HepG2 (cell line): Measurements from ENCODE around the gene SLC25A25. TPM values are rescaled to one million over a fixed set of nuclear protein-coding genes. Genes with fewer than 3 reads are reported as not detected.

Experiments
- AKAP8 ChIP-seq: sonication (generic); formaldehyde crosslinking; IDR thresholded peaks from 2 replicates; pipeline ENCODE4 v1.5.1; 2020; ENCODE audit warnings: mild to moderate bottlenecking, missing genetic modification reagents
- DNMT1 ChIP-seq: sonication (generic); formaldehyde crosslinking; IDR thresholded peaks from 2 replicates; pipeline ENCODE4 v1.5.1; 2020; ENCODE audit warnings: mild to moderate bottlenecking, missing genetic modification reagents
- FOXK1 ChIP-seq: sonication (generic); formaldehyde crosslinking; IDR thresholded peaks from 2 replicates; pipeline ENCODE4 v1.4.0; 2020; ENCODE audit warnings: low read depth, missing genetic modification reagents, borderline replicate concordance
- HNRNPL ChIP-seq: fragments of 200-400 bp; formaldehyde crosslinking; IDR thresholded peaks from 2 replicates; pipeline ENCODE4 v1.6.1; 2017; ENCODE audit warnings: mild to moderate bottlenecking, low read depth, low read length
- KAT8 ChIP-seq: IDR thresholded peaks from 2 replicates; pipeline ENCODE4 v1.6.1; 2016; ENCODE audit warnings: missing genetic modification reagents, missing compliant biosample characterization
- KDM6A ChIP-seq: IDR thresholded peaks from 2 replicates; pipeline ENCODE4 v1.6.1; 2016; ENCODE audit warnings: low read depth
- KLF13 ChIP-seq: sonication (generic); formaldehyde crosslinking; IDR thresholded peaks from 2 replicates; pipeline ENCODE4 v1.4.0; 2020; ENCODE audit warnings: mild to moderate bottlenecking, missing genetic modification reagents
- MAFG ChIP-seq: sonication (generic); formaldehyde crosslinking; IDR thresholded peaks from 2 replicates; pipeline ENCODE4 v1.5.1; 2020; ENCODE audit warnings: mild to moderate bottlenecking, missing genetic modification reagents
- NFIB ChIP-seq: sonication (generic); formaldehyde crosslinking; IDR thresholded peaks from 2 replicates; pipeline ENCODE4 v1.9.0; 2021; ENCODE audit warnings: missing genetic modification reagents, mild to moderate bottlenecking, borderline replicate concordance
- ONECUT2 ChIP-seq: sonication (generic); formaldehyde crosslinking; IDR thresholded peaks from 2 replicates; pipeline ENCODE4 v1.4.0; 2020; ENCODE audit warnings: missing genetic modification reagents
- SMC3 ChIP-seq: IDR thresholded peaks from 2 replicates; pipeline ENCODE4 v1.6.1; 2011; ENCODE audit warnings: low read length, improper control_type of control experiment
- ZBTB38 ChIP-seq: sonication (generic); formaldehyde crosslinking; IDR thresholded peaks from 2 replicates; pipeline ENCODE4 v1.5.1; 2020; ENCODE audit warnings: mild to moderate bottlenecking, missing genetic modification reagents
- ZBTB7B ChIP-seq: sonication (generic); formaldehyde crosslinking; IDR thresholded peaks from 2 replicates; pipeline ENCODE4 v1.4.0; 2020; ENCODE audit warnings: missing genetic modification reagents
- ZFP41 ChIP-seq: sonication (generic); formaldehyde crosslinking; IDR thresholded peaks from 2 replicates; pipeline ENCODE4 v1.4.0; 2020; ENCODE audit warnings: mild to moderate bottlenecking, missing genetic modification reagents, borderline replicate concordance
- ZNF101 ChIP-seq: sonication (generic); formaldehyde crosslinking; IDR thresholded peaks from 2 replicates; pipeline ENCODE4 v1.4.0; 2020; ENCODE audit warnings: mild to moderate bottlenecking, low read depth, missing genetic modification reagents, borderline replicate concordance
- ZNF274 ChIP-seq: sonication (generic); formaldehyde crosslinking; IDR thresholded peaks from 2 replicates; pipeline ENCODE4 v1.5.1; 2020; ENCODE audit warnings: mild to moderate bottlenecking, missing genetic modification reagents
- ZNF615 ChIP-seq: sonication (generic); formaldehyde crosslinking; IDR thresholded peaks from 2 replicates; pipeline ENCODE4 v1.5.0; 2020; ENCODE audit warnings: mild to moderate bottlenecking, missing genetic modification reagents, borderline replicate concordance
- ZNF672 ChIP-seq: sonication (generic); formaldehyde crosslinking; IDR thresholded peaks from 2 replicates; pipeline ENCODE4 v1.8.1; 2022; ENCODE audit warnings: missing genetic modification reagents
- ZNF766 ChIP-seq: sonication (generic); formaldehyde crosslinking; IDR thresholded peaks from 2 replicates; pipeline ENCODE4 v1.5.0; 2020; ENCODE audit warnings: missing genetic modification reagents, borderline replicate concordance
- polyA plus RNA-seq, 8 experiments: library from polyadenylated mRNA; depleted of rRNA in 3 of 8; stranded (reverse) in 7 of 8; unstranded in 1 of 8; fragments of >200 nt; fragmentation: Illumina TruSeq in 4 of 8; extraction: Trizol in 4 of 8; gene quantifications; 2 replicates each; pipeline versions ENCODE4 v1.2.1 to v1.2.3, GENCODE V29; 2011 to 2016; ENCODE audit warnings: low read depth in 4 of 8, missing spikeins in 1 of 8, mixed read lengths in 1 of 8; ENCODE audit not compliant: insufficient read depth in 1 of 8
- total RNA-seq, 5 experiments: library from RNA; depleted of rRNA; stranded (reverse); fragments of >200 nt; fragmentation: Illumina TruSeq; extraction: Trizol; gene quantifications; 2 replicates each; pipeline ENCODE4 v1.2.3, GENCODE V29; 2016; ENCODE audit warnings: low read depth in 1 of 5
- TF ChIP-seq, protein P1 (sequence below): sonication (generic); formaldehyde crosslinking; IDR thresholded peaks from 2 replicates; pipeline ENCODE4 v1.4.0; 2020; ENCODE audit warnings: missing genetic modification reagents, mild to moderate bottlenecking, borderline replicate concordance
- TF ChIP-seq, protein P2 (sequence below): sonication (generic); formaldehyde crosslinking; IDR thresholded peaks from 2 replicates; pipeline ENCODE4 v1.4.0; 2020; ENCODE audit warnings: low read depth, mild to moderate bottlenecking, missing genetic modification reagents
- TF ChIP-seq, protein P3 (sequence below): sonication (generic); formaldehyde crosslinking; IDR thresholded peaks from 2 replicates; pipeline ENCODE4 v1.8.0; 2022; ENCODE audit warnings: mild to moderate bottlenecking, missing genetic modification reagents, moderate library complexity
- TF ChIP-seq, protein P4 (sequence below): sonication (generic); formaldehyde crosslinking; IDR thresholded peaks from 2 replicates; pipeline ENCODE4 v1.8.1; 2023; ENCODE audit warnings: mild to moderate bottlenecking, missing genetic modification reagents

The SLC25A25 gene
- total and polyA plus RNA-seq, 2 of the 13 experiments (the other 11 are each of a cell fraction or from before 2014, with no cell fraction given), result 10.5 to 24.8 TPM

DNA sequence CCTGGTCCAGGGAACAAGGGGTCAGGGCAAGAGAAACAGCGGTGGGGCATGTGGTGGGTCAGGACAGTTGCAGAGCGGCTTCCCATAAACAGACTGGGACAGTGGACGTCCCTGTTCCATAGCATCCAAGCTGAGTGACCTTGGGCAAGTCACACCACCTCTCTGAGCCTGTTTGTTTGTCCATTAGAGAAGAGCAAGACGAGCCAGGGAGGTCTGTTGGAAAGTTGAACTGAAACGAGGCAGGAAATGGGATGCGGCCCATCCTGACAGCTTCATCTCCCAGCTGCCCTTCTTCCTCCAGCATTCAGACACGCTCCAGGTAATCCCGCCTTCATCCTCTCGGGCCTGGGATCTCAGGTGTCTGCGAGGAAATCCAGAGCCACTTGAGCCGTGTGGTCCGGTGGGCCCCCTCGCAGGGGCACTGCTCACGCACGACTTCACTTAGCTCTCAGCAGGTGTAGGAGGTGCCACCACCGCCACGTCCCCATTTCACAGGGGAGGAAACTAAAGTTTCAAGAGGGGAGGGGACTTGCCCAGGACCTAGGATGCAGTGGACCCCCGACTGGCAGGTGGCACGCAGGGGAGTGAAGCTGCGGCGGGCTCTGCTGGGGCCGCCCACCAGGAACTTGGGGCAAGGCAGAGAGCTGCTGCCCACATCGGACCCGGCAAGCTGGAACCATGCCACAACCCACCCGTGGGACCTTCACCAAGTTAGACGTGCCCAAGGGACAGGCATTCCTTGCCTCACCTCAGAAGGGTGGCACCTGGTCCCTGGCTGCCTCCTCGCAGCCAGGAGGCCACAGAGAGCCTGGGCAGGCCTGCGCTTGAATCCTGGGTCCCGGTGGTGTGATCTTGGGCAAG is 46.5 kb downstream of the SLC25A25 start (continued):
- 0 out of 2 replicates have a peak, but pooled peaks have one; percentile 25 for TF ChIP-seq DNMT1
- TF ChIP-seq SMC3, result no peak
- TF ChIP-seq, protein P1, sequence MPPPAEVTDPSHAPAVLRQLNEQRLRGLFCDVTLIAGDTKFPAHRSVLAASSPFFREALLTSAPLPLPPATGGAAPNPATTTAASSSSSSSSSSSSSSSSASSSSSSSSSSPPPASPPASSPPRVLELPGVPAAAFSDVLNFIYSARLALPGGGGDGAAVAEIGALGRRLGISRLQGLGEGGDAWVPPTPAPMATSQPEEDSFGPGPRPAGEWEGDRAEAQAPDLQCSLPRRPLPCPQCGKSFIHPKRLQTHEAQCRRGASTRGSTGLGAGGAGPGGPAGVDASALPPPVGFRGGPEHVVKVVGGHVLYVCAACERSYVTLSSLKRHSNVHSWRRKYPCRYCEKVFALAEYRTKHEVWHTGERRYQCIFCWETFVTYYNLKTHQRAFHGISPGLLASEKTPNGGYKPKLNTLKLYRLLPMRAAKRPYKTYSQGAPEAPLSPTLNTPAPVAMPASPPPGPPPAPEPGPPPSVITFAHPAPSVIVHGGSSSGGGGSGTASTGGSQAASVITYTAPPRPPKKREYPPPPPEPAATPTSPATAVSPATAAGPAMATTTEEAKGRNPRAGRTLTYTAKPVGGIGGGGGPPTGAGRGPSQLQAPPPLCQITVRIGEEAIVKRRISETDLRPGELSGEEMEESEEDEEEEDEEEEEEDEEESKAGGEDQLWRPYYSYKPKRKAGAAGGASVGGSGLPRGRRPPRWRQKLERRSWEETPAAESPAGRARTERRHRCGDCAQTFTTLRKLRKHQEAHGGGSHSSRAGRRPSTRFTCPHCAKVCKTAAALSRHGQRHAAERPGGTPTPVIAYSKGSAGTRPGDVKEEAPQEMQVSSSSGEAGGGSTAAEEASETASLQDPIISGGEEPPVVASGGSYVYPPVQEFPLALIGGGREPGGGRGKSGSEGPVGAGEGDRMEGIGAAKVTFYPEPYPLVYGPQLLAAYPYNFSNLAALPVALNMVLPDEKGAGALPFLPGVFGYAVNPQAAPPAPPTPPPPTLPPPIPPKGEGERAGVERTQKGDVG (CRISPR knock-in tag), result no peak
- TF ChIP-seq, protein P2, sequence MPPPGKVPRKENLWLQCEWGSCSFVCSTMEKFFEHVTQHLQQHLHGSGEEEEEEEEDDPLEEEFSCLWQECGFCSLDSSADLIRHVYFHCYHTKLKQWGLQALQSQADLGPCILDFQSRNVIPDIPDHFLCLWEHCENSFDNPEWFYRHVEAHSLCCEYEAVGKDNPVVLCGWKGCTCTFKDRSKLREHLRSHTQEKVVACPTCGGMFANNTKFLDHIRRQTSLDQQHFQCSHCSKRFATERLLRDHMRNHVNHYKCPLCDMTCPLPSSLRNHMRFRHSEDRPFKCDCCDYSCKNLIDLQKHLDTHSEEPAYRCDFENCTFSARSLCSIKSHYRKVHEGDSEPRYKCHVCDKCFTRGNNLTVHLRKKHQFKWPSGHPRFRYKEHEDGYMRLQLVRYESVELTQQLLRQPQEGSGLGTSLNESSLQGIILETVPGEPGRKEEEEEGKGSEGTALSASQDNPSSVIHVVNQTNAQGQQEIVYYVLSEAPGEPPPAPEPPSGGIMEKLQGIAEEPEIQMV (CRISPR knock-in tag), result no peak
- TF ChIP-seq, protein P3, sequence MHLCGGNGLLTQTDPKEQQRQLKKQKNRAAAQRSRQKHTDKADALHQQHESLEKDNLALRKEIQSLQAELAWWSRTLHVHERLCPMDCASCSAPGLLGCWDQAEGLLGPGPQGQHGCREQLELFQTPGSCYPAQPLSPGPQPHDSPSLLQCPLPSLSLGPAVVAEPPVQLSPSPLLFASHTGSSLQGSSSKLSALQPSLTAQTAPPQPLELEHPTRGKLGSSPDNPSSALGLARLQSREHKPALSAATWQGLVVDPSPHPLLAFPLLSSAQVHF (CRISPR knock-in tag), result no peak
- no peak for TF ChIP-seq ZNF101 (CRISPR knock-in tag)
- no peak for TF ChIP-seq FOXK1 (CRISPR knock-in tag)
- no peak for TF ChIP-seq MAFG (CRISPR knock-in tag)
- TF ChIP-seq ZFP41 (CRISPR knock-in tag), result 0 out of 2 replicates have a peak, but pooled peaks have one; percentile 38
- TF ChIP-seq ZBTB38 (CRISPR knock-in tag), result peak; percentile 71; the same call in 1 of the 2 replicates
- peak; percentile 72; the same call in 1 of the 2 replicates for TF ChIP-seq KLF13 (CRISPR knock-in tag)
- TF ChIP-seq ZNF672 (CRISPR knock-in tag), result no peak
- TF ChIP-seq ZNF615 (CRISPR knock-in tag), result no peak
- no peak for TF ChIP-seq ZNF766 (CRISPR knock-in tag)
- no peak for TF ChIP-seq KDM6A
- no peak for TF ChIP-seq HNRNPL
- TF ChIP-seq NFIB, result no peak
- TF ChIP-seq KAT8 (CRISPR knock-in tag), result no peak
- no peak for TF ChIP-seq ONECUT2 (CRISPR knock-in tag)
- no peak for TF ChIP-seq ZBTB7B (CRISPR knock-in tag)
- TF ChIP-seq AKAP8 (CRISPR knock-in tag), result 0 out of 2 replicates have a peak, but pooled peaks have one; percentile 10
- peak; percentile 8; the same call in 1 of the 2 replicates for TF ChIP-seq ZNF274 (CRISPR knock-in tag)
- TF ChIP-seq, protein P4, sequence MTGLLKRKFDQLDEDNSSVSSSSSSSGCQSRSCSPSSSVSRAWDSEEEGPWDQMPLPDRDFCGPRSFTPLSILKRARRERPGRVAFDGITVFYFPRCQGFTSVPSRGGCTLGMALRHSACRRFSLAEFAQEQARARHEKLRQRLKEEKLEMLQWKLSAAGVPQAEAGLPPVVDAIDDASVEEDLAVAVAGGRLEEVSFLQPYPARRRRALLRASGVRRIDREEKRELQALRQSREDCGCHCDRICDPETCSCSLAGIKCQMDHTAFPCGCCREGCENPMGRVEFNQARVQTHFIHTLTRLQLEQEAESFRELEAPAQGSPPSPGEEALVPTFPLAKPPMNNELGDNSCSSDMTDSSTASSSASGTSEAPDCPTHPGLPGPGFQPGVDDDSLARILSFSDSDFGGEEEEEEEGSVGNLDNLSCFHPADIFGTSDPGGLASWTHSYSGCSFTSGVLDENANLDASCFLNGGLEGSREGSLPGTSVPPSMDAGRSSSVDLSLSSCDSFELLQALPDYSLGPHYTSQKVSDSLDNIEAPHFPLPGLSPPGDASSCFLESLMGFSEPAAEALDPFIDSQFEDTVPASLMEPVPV (CRISPR knock-in tag), result peak; percentile 4; the same call in 1 of the 2 replicates
